HG03457 (cell line): ENCODE data around the gene CTAGE6.
"Not testable (repeated sequence)": the region's sequence is repeated elsewhere in the genome, so short reads cannot be mapped to it uniquely, and the experiment has no call there.

Experiments used
- ATAC-seq: cut with Tn5 transposase; IDR thresholded peaks from one replicate; pipeline ENCODE4 v1.9.1; 2021; ENCODE audit warnings: moderate number of reproducible peaks; ENCODE audit not compliant: unreplicated experiment

Gene CTAGE6, protein sequence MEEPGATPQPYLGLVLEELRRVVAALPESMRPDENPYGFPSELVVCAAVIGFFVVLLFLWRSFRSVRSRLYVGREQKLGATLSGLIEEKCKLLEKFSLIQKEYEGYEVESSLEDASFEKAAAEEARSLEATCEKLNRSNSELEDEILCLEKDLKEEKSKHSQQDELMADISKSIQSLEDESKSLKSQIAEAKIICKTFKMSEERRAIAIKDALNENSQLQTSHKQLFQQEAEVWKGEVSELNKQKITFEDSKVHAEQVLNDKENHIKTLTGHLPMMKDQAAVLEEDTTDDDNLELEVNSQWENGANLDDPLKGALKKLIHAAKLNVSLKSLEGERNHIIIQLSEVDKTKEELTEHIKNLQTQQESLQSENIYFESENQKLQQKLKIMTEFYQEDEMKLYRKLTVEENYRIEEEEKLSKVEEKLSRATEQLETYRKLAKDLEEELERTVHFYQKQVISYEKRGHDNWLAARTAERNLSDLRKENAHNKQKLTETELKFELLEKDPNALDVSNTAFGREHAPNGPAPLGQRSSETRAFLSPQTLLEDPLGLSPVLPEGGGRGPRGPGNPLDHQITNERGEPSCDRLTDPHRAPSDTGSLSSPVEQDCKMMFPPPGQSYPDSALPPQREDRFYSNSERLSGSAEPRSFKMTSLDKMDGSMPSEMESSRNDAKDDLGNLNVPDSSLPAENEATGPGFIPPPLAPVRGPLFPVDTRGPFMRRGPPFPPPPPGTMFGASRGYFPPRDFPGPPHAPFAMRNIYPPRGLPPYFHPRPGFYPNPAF

DNA sequence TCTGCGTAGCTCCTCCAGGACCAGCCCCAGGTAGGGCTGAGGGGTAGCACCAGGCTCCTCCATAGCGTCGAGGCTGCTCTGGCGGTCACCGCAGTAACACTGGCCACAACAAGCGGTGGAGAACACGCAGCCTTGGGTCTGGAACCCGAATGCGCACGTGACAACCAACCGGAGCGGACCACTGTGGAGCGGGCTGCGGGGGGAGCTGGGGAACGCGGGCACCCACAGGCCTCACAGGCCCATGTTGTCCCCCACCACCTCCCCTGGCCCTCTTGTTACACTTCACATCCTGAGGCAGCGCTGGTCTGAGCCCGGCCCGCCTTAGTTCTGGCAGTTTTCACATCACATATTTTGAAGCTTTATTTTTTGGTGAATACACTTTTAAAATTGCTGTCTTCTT lies at the start of gene CTAGE6:
CTAGE6 (minus strand) TSS at position 101 of the 400 bp plus-strand sequence; CDS start at position 63, 38 bp downstream.
- not testable (repeated sequence) for ATAC-seq

DNA sequence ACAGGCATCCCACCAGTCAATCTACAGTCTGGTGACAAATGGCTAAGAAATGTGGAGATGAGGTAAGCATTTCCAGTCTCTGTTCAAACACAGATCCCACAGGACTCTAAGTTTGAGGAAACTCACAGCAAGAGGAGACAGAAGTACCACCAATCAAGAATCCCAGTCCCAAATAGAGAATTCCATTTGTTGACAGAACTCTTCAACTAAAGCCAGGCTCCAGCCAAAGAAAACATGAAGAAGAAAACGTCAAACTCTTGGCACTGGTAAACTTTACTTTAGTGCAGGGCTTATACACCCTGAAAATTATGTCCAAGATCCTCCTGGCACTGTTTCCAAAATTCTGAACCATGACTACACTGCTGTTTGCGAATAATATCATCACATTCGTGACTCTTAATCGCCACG lies 49.2 kb upstream of the CTAGE6 start:
- not testable (repeated sequence) for ATAC-seq

DNA sequence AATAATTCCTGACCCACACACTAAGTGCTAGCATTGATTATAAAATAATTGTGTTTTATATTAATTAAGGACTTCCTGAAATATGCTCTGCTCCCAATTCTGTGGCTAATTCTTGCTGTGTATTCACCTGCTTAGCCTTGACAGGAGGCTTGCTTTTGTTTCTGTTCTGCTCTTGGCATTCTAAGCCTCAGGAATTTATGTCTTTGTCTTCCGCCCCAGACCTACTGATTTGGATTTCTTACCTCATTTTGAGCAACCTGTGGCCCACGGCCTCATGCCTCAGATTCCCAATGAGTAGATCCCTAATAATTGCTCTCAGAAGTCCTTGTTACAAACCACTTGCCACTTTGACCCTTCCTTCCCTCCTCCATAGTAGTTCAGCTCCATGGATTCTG lies 40.4 kb upstream of the CTAGE6 start:
- ATAC-seq = not testable (repeated sequence)

DNA sequence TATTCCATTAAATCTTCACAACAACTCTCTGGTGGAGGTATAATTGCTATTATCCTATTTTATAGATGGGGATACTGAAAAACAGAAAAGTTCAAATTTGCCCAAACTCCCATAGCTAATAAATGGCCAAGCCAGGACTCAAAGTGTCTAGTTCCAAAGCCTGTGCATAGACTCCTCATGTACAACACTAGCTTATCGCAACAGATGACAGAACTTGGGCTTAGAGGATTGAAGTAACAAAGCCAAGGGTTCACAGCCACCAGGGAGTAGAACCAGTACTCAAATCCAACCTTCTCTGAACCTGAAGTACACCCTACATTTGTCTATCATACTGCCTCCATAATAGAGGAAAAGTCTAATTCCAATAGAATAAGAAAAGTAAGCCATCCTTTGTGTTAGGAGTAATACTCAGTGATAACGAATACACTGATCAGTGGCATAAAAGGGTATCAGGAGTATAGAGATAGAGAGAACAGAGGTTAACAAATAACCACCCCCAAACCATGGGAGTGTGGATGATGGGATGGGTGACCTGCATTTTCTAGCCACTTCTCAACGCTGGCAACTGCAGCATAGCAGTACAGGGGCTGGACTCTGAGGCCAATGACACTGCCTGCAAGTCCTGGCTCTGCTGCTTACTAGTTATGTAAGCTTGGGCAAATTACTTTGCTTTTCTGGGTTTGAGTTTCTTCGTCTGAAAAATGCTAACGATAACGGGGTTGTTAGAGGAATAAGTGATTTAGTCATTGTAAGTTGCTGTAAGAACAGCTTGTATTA lies 39.8 kb upstream of the CTAGE6 start:
- ATAC-seq = not testable (repeated sequence)

DNA sequence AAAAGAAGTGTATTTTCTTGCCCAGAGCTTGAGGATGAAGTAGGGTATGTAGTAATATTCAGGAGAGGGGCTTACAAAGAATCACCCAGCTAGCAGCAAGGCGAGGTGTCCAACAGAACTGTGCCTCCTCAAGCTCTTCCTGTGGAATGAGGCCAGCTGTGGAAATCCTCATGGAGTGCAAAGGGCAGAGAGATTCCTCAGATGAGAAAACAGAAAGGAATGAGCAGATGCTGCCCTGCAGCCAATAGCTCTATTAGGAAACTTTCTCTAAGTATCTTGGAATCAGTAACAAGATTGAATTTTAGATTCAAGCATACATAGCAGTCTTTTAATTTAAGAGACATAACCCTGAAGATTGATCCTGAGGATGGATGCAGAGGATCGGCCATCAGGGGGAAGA lies 38.2 kb upstream of the CTAGE6 start:
- ATAC-seq = not testable (repeated sequence)

DNA sequence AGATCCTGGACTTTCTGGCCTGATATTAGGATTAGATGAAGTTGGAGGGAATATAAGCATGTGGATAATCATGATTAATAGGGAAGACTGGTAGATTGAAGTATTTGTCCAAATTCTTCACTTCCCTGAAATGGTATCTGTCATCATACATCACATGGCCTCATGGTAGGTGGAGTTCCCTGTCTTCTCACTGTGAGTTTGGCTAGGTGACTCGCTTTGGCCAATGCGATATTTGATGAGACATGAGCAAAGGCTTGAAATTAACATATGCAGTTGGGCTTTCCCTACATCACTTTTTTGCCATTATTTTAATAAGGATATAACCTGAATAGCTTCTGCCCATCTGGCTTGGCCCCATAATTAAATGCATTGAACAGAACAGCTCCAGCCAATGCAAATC lies 35.1 kb upstream of the CTAGE6 start:
- not testable (repeated sequence) for ATAC-seq

DNA sequence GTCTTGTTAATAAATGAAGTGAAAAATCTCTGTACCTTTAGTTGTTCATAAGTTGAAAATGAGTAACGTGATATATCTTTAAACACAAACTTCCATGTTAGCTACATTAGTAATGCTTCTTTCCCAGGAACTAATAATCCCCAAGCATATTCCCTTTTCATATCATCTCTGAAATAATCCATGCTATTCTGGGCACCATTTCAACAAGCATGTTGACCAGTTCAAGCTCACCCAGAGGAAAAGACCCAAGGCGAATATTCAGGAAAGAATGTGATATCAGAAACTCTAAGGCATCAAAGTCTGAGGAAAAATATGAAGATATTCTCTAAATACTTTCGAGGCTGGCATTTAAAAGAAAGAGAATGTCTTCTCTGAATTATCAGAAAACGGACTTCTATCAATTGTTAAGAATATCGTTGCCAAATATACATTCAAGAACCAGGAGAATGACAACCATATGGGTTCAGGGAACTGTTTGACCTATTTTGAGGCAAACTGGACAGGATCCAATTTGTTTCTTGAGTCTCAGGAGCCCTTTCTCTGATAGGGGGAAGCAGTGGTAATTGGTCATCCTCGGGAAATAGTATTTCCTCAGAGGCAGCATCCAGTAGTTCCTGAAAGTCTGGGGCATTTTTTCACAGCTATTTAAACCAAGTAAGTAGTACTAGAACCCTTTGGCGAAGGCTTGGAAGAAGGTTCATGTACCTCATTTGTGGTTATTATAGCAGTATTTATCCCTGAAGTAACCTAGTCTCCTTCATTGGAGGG lies 28.1 kb upstream of the CTAGE6 start:
- ATAC-seq = not testable (repeated sequence)

DNA sequence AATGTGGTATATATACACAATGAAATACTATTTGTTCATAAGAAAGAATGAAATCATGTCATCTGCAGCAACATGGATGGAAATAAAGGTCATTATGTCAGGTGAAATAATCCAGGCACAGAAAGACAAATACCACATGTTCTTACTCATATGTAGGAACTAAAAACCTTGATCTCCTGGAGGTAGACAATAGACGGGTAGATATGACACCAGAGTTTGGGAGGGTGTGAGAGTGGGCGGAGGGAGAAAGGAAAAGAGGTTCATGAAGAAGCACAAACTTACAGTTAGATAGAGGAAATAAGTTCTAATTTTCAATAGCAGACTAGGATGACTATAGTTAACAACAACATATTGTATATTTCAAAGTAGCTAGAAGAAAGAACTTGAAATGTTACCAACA lies 22.1 kb upstream of the CTAGE6 start:
- not testable (repeated sequence) for ATAC-seq

DNA sequence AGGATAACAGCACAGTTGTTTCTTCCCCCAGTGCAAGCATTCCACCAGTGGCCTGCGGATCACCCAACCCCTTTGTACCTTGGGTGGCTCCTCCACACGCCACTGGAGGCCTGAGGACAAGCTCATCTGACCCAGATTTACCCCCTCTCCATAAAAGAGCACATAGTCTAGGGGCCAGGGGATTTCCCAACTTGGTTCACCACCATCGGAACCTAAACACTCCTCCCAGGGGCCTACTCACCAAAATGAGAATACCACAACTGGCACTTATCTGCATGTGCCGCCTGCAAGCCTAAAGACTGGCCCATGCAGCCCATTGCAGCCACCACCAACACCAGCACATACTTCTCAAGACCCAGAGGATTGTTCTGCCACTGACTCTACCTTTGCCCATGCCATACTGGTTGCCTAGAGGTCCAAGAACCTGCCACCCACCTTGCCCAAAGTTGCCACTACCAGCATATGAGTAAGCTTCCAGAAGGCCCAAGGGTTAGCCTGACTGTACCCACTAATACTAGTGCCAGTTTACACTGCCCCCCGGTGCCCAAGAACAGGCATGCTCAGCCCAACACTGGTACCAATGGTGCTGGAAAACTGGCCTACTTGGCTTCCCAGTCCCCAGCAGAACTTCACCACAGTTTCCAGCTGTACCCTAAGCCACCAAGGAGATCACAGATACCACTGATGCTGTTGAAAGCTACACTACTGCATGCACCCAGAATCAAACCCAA lies 15.4 kb upstream of the CTAGE6 start:
- ATAC-seq = not testable (repeated sequence)

DNA sequence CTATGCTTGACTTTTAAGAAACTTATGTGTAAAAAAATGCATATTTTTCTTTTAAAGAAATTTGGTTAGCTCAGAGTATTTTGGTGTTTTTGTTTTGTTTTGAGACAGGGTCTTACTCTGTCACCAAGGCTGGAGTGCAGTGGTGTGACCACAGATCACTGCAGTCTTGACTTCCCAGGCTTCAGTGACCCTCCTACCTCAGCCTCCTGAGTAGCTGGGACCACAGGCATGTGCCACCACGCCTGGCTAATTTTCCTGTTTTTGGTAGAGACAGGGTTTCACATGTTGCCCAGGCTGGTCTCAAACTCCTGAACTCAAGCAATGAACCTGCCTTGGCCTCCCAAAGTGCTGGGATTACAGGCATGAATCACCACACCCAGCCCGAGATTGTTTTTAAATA lies 10.0 kb upstream of the CTAGE6 start:
- ATAC-seq = not testable (repeated sequence)

DNA sequence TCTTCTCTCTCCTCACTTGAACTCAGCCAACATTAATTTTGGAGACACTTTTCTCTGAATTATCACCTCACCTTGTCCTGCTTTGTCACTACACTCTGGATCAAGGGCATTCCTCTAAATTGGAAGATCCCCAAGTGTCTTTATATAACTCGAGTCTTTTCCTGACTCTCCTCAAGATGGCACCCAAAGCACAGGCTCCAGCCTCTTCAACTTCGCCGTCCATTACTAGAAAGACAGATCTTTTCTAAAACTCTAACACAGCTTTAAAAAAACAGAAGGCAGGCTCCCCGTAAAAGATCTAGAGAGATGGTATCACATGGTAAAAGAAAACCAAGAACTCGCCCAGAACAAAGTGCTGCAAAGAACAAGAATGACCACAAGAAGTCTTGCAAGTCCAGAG lies 8.2 kb upstream of the CTAGE6 start:
- ATAC-seq = not testable (repeated sequence)

DNA sequence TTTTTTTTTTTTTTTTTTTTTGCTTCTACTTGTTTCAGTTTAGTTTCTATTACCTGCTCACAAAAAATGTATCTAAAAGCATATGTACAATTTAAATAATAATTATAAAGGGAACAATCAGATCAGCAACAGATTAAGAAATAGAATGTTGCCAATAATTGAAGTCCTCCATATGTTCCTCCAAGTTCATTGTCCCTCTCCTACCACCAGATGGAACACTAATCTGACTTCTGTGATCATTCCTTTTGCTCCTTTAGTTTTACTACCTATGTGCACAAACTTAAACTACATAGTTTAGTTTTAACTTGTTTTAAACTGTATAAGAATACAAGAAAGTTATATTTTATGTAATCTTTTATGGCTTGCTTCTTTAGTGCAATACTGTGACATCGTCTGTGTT lies 5.6 kb upstream of the CTAGE6 start:
- ATAC-seq = not testable (repeated sequence)

DNA sequence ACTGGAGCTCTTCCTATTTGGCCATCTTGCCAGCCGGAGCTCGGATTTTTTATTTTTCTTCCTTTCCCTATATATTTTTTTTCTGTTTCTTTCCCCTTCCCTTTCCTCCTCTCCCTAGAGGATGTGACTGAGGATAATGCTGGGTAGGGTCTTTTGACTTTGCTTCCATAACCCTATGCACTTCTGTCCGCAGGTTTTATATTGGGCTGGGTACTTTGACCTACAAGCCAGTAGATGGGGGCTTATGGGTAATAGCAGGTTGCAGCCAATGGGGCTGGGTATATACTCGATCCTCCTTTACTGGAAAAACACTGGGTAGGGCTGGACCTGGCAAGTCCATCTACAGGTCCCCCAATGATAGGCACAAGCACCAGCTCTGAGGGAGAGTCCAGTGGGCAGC lies 12.2 kb downstream of the CTAGE6 start:
- ATAC-seq = not testable (repeated sequence)

DNA sequence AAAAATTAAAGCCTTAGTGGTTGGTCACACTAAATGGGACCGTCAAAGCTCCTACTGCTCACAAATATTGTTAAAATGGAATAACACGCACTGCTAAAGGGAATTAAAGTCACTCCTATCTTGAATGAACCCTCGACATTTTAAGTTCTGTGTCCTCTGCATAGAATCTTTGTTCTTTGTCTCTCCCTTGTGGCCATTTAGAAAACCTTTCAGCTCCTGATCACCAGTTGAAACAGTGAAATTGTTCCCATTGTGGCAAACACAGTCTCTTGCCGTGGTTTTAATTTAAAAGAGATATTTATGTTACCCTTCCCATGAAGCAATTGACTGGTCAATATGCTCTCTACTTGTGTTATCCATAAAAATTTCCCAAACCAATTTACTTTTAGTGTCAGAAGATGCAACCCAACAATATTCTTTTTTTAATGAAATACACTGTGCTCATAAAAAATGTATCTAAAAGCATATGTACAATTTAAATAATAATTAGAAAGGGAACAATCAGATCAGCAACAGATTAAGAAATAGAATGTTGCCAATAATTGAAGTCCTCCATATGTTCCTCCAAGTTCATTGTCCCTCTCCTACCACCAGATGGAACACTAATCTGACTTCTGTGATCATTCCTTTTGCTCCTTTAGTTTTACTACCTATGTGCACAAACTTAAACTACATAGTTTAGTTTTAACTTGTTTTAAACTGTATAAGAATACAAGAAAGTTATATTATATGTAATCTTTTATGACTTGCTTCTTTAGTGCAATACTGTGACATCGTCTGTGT lies 20.3 kb downstream of the CTAGE6 start:
- ATAC-seq = peak; percentile 50

DNA sequence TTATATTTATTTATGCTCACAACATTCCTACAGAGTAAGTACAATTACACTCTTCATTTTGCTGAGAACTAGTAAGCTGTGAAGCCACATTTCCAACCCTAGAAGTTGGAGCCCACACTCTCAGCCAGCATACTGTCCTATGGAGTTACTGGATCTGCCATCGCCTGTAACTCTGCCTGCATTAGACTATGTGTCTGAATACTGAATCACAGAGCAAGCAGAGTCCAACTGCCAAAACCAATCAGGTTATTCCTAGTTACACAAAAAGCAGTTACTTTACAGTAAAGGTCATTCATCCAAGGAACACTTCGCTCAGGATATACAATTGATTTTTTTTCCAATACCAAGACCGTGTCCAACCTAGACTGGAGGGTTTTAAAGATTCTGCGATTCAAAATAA lies 21.5 kb downstream of the CTAGE6 start:
- ATAC-seq = no peak

DNA sequence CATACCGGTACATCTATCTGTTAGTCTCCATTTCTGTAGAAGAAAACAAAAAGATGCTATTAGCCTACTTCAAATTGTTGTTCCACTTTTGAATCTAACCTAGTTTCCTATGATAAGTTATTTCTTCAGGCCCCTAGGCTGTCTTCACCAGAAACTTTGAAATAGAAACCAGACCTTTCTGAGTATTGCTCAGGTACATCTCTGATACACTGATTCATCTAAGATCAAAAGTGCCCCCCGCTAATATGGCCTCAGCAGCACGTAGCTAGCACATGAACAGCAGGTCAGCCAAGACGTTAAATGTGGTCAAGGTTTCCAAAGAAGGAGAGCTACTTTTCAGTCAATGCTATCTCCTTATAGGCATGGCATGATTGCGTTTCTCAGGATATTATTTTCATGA lies 23.6 kb downstream of the CTAGE6 start:
- no peak for ATAC-seq

DNA sequence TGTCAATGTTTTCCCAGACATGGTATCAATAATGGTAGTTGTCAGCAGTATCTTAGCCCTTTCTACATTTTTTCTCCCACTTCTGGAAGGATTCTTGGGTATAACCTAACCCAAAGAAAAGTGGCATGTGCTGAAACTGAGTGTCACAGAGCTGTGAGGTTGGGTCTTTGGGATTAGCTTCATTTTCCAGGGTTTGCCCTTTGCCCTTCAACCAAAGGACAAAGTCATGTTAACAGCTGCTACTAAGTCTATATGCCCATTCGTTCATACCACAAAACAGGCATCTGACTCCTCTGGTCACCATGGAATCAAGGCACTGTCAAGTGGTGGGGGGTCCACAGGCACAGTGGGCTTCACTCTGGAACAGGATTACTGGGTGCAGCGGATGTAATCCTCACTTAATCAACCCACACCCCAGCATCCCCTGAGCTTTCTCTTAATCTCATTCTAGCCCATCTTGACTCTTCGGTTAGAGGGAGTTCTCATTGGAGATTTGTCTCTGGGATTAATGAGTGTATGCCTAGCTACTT lies 29.1 kb downstream of the CTAGE6 start:
- ATAC-seq = no peak

DNA sequence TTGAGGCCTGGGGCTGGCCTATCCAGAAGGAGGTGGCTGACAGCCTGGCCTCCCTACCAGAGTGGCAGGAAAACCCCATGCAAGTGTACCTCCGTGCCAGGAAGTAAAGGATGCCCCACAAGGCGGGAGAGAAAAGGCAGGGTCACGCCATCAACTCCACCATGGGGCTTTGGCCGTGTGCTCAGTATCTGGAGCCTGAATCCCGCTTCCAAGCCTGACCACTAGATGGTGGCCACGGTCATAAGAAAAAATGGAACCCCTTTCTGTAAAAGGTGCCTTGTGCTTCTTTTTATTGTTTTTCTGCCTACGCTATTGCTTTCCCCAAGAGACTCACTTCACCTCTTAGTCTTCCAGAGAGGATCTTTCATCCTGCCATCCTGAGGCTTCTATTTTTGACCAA lies 29.9 kb downstream of the CTAGE6 start:
- ATAC-seq = not testable (repeated sequence)

DNA sequence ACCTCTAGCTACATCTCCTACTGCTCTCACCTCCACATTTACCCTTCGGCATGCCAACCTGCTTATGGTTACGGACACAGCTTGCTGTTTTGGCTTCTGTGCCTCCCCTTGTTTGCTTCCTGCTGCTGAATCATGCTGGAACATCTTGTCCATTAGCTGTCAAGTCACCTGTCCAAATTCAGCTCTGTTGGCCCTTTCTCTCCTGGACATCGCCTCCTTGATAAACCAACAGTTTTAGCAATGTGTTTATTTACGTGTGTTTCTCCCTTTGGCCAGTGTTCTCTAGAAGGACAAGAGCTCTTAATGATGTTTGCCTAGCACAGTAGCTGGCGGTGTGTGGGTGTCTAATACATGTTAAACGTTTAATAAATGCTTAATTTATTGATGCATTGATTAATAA lies 31.4 kb downstream of the CTAGE6 start:
- not testable (repeated sequence) for ATAC-seq
